Measurements from ENCODE around the gene PSME2.
A peak's percentile ranks its signal among the peaks of the same experiment; 100 is the strongest.

Gene PSME2, protein sequence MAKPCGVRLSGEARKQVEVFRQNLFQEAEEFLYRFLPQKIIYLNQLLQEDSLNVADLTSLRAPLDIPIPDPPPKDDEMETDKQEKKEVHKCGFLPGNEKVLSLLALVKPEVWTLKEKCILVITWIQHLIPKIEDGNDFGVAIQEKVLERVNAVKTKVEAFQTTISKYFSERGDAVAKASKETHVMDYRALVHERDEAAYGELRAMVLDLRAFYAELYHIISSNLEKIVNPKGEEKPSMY

DNA sequence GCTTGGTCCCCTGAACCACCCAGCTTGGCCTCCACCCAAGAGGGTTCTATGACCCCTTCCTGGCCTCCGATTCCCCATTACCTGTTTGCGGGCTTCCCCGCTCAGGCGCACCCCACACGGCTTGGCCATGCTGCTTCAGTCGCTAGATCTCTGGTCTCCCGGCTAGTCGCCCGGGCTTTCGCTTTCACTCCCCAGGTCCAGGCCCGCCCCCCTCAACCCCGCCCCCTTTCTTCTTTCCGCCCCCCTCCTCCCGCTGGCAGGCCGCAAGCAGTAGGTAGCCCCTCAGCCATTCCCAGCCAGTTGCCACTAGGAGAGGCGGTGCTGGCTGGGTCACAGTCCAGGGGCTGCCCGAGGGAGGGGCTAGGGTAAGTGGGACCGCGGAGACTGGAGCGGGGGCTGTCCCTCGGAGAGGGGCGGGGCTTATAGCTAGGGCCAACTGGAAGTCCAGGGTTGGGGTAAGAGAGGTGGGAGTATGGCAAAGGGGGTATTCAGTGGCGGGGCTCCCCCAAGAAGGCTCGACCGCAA is at the start of gene PSME2:
Gene PSME2 (minus strand): TSS at position 158 of the 525 bp plus-strand sequence. CDS start 29 bp downstream, at position 129.
- peak; percentile 68 for DNase-seq

GRCh38 chr14:24195186-24196070 is 49.0 kb upstream of the PSME2 start, which contains the start of gene TM9SF1:
TM9SF1 (minus strand) TSS chr14:24195441; CDS start chr14:24195019, 422 bp downstream.
- DNase-seq: no peak

- no peak for DNase-seq
Observed at GRCh38 chr14:24194873-24195185, 48.4 kb upstream of the PSME2 start.

GRCh38 chr14:24194186-24194872 is 47.9 kb upstream of the PSME2 start:
- no peak for DNase-seq

DNA sequence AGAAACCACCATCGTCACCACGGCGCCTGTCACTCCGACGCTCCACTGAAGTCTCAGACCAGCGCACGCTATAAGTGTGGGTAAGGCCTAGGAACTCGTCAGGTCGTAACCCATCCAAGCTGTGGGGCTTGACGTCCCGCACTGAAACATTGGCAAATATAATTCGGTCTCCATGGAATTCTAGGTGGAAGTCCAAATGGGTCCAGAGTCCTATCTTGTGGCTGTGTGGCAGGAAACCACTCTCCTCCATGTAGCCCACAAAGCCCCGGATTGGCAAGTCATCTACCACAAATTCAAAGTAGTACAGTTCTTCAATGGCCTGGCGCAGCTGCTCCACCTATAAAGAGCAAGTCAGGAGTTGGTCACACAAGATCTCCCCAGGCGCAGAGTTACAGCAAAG is 46.5 kb upstream of the PSME2 start:
- no peak for DNase-seq

- DNase-seq: no peak
Observed at GRCh38 chr14:24190416-24190815, 44.0 kb upstream of the PSME2 start.

GRCh38 chr14:24189460-24189859 is 43.0 kb upstream of the PSME2 start:
- DNase-seq: no peak

GRCh38 chr14:24189059-24189375 is 42.6 kb upstream of the PSME2 start:
- no peak for DNase-seq

DNA sequence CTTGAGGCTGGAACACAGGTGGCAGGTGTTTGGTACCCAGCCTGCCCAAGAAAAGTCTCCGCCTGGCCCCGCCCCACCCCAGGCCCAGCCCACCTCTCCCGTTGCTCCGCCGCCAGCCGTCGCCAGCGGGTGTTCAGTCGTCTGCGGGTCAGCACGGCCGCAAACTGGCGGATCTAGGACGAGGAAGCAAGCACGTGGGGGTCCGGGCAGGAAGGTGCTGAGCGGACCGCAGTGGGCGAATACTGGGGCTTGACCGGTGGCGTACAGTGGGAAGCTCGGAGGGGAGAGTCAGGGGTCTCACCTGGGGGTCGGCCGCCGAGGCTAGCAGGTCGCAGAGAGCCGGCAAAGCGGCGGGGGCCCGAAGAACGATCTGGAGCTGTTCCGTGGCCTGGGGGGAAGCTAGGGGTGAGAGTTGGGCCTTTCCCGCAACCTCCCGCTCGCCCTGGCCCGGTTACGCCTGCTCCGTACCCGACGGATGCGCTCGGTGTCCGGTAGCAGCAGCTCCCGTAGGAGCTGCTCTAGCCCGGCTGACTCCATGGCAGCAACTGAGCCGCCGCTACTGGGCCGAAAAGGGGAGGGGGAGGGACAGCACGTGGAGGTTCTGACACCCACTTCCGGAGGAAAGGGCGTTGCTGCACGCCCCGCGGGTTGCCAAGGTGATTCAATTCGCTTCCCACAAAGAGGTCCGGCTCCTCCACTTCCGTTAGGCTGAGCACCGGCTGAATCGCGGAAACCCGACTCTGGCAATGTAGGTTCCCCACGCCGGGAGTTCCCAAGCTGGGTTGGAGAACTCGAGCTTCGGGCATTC is 42.0 kb upstream of the PSME2 start, which contains the start of gene IPO4:
Gene IPO4 (minus strand): TSS at position 566 of the 808 bp plus-strand sequence. CDS start 29 bp downstream, at position 537.
- peak; percentile 76 for DNase-seq

- DNase-seq: no peak
Observed at GRCh38 chr14:24187539-24187915, 41.1 kb upstream of the PSME2 start.

GRCh38 chr14:24186831-24187538 is 40.6 kb upstream of the PSME2 start:
- DNase-seq: no peak

DNA sequence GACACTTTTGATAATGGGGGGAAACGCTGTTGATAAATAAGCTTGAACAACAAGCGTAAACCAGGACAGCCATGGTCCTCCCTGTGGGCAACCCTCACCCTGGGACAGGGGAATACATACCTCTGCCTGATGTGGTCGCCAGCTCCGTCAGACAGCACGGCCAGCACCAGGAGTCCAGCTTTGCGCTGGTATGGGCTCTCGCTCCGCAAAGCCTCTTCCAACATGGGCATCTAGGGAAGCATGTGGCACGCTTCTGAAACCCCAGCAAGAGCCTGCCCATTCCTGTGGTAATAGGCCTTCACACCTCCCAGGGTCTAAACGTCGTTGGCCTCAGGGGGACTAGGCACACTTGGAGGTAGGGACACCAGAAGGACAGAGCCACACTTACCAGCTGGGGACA is 39.3 kb upstream of the PSME2 start:
- no peak for DNase-seq

GRCh38 chr14:24185026-24185425 is 38.6 kb upstream of the PSME2 start:
- DNase-seq: no peak

GRCh38 chr14:24184104-24184970 is 37.9 kb upstream of the PSME2 start:
- no peak for DNase-seq

DNA sequence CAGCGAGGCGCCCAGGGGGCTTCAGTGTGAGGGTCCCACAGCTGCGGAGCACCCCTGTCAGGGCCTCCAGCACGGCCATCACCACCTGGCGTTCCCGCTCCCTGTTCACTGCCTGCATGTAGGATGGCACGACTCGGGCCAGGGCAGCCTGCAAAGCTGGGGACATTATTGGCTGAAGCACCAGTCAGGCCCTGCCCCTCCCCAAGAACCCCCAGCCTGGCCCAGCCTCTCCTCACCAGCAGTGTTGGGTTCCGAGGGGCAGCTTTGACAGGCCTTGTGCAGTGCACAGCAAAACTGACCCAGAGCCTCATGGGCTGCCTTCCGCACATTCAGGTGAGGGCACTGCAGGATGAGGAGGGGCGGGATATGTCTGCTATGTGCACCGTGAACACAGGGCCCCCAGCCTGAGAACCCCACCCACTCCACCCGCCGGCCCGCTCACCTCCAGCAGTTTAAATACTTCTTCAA is 36.6 kb upstream of the PSME2 start:
- DNase-seq: no peak

GRCh38 chr14:24182110-24182882 is 35.9 kb upstream of the PSME2 start:
- no peak for DNase-seq

- no peak for DNase-seq
Observed at GRCh38 chr14:24181371-24182077, 35.1 kb upstream of the PSME2 start.

GRCh38 chr14:24179961-24180796 is 33.8 kb upstream of the PSME2 start:
- no peak for DNase-seq

Measured in SIG-M5 (cell line).